HG03280 (cell line): ENCODE measurements around the gene NFIA.
"Not testable (repeated sequence)": the region's sequence is repeated elsewhere in the genome, so short reads cannot be mapped to it uniquely, and the experiment has no call there.

Experiments
- ATAC-seq: cut with Tn5 transposase; IDR thresholded peaks from one replicate; pipeline ENCODE4 v1.9.1; 2021; ENCODE audit warnings: mild to moderate bottlenecking, moderate library complexity; ENCODE audit not compliant: unreplicated experiment

NFIA gene

GRCh38 chr1:61124078-61124477, 41.7 kb downstream of the NFIA start:
- ATAC-seq, result no peak

GRCh38 chr1:61124696-61125095, 42.3 kb downstream of the NFIA start:
- ATAC-seq, result no peak

- no peak for ATAC-seq
Observed at GRCh38 chr1:61125263-61125662, 42.9 kb downstream of the NFIA start.

GRCh38 chr1:61125895-61126294, 43.5 kb downstream of the NFIA start:
- no peak for ATAC-seq

GRCh38 chr1:61126843-61127242, 44.5 kb downstream of the NFIA start:
- ATAC-seq, result not testable (repeated sequence)

GRCh38 chr1:61130338-61131000, 48.1 kb downstream of the NFIA start:
- ATAC-seq, result no peak

- ATAC-seq, result no peak
Observed at GRCh38 chr1:61131248-61131647, 48.9 kb downstream of the NFIA start.

GRCh38 chr1:61131716-61132115, 49.4 kb downstream of the NFIA start:
- ATAC-seq, result no peak

- ATAC-seq, result no peak
Observed at GRCh38 chr1:61132176-61132638, 49.8 kb downstream of the NFIA start.

GRCh38 chr1:61132645-61133334, 50.4 kb downstream of the NFIA start:
- ATAC-seq, result no peak

- no peak for ATAC-seq
Observed at GRCh38 chr1:61133335-61134019, 51.1 kb downstream of the NFIA start.

GRCh38 chr1:61135291-61135690, 52.9 kb downstream of the NFIA start:
- ATAC-seq, result no peak

GRCh38 chr1:61138305-61138704, 55.9 kb downstream of the NFIA start:
- ATAC-seq, result no peak

- ATAC-seq, result no peak
Observed at GRCh38 chr1:61138921-61139774, 56.8 kb downstream of the NFIA start.

- ATAC-seq, result no peak
Observed at GRCh38 chr1:61139775-61140549, 57.6 kb downstream of the NFIA start.

- no peak for ATAC-seq
Observed at GRCh38 chr1:61140778-61141177, 58.4 kb downstream of the NFIA start.

- no peak for ATAC-seq
Observed at GRCh38 chr1:61141288-61142042, 59.1 kb downstream of the NFIA start.

- no peak for ATAC-seq
Observed at GRCh38 chr1:61142043-61142440, 59.7 kb downstream of the NFIA start.

GRCh38 chr1:61142726-61143500, 60.6 kb downstream of the NFIA start:
- no peak for ATAC-seq
